Chondrocyte (in vitro differentiated cells): ENCODE results near the gene LCN6. TPM values are rescaled to one million over a fixed set of nuclear protein-coding genes. Genes with fewer than 3 reads are reported as not detected.

ENCODE experiments used
- DNase-seq: peaks from one replicate; pipeline ENCODE4 v3.0.0; 2021; ENCODE audit warnings: mixed read lengths, low spot score
- H3K27ac Mint-ChIP-seq: one replicate; pipeline ENCODE4 v1.8.0; 2021; ENCODE audit warnings: mild to moderate bottlenecking, moderate library complexity, mixed read lengths; ENCODE audit not compliant: unreplicated experiment
- H3K27me3 Mint-ChIP-seq: 2 replicates; pipeline ENCODE4 v1.8.0; 2021; ENCODE audit warnings: low read depth, mixed read lengths
- H3K36me3 Mint-ChIP-seq: 2 replicates; pipeline ENCODE4 v1.8.0; 2021; ENCODE audit warnings: low read depth, mixed read lengths
- H3K4me1 Mint-ChIP-seq: 2 replicates; pipeline ENCODE4 v1.8.0; 2021; ENCODE audit warnings: low read depth, mild to moderate bottlenecking, mixed read lengths
- H3K4me3 Mint-ChIP-seq: one replicate; pipeline ENCODE4 v1.8.0; 2021; ENCODE audit warnings: mild to moderate bottlenecking, moderate library complexity, mixed read lengths; ENCODE audit not compliant: unreplicated experiment
- H3K9me3 Mint-ChIP-seq: 2 replicates; pipeline ENCODE4 v1.8.0; 2021; ENCODE audit warnings: low read depth, mixed read lengths
- CTCF ChIP-seq: fragments of 200-600 bp; sonication (generic); IDR thresholded peaks from 2 replicates; pipeline ENCODE4 v1.5.0; 2021; ENCODE audit warnings: antibody characterized with exemption, mild to moderate bottlenecking, moderate library complexity
- total RNA-seq: library from RNA; stranded (reverse); gene quantifications from 3 replicates; pipeline ENCODE4 v1.2.1, GENCODE V29; 2021

Gene LCN6
- total RNA-seq, 1 donor from 2014 or later = not detected

GRCh38 chr9:136776947-136777346 is 28.6 kb upstream of the LCN6 start:
- no peaks in the 10 kb centered on the region for H3K4me1 Mint-ChIP-seq
- no peak overlapping the region for H3K27ac Mint-ChIP-seq
- H3K9me3 Mint-ChIP-seq = peaks cover 11% of the 10 kb centered on the region
- H3K27me3 Mint-ChIP-seq = peaks cover 42% of the 10 kb centered on the region
- no peak for TF ChIP-seq CTCF
- no peak overlapping the region for H3K4me3 Mint-ChIP-seq
- DNase-seq = no peak
- H3K36me3 Mint-ChIP-seq = peaks cover 11% of the 10 kb centered on the region

- Mint-ChIP-seq H3K4me3 (no peak overlapping the region), H3K9me3 (peaks cover 11% of the 10 kb centered on the region), H3K27ac (no peak overlapping the region), H3K4me1 (peaks cover 2% of the 10 kb centered on the region), H3K27me3 (peaks cover 33% of the 10 kb centered on the region), H3K36me3 (peaks cover 11% of the 10 kb centered on the region)
- no peak for TF ChIP-seq CTCF
- DNase-seq = peak; percentile 58
Measured at GRCh38 chr9:136775191-136775590, 26.9 kb upstream of the LCN6 start.

- Mint-ChIP-seq H3K27ac (no peak overlapping the region), H3K36me3 (peaks cover 11% of the 10 kb centered on the region), H3K27me3 (peaks cover 28% of the 10 kb centered on the region), H3K4me3 (no peak overlapping the region), H3K9me3 (peaks cover 11% of the 10 kb centered on the region), H3K4me1 (peaks cover 2% of the 10 kb centered on the region)
- DNase-seq = peak; percentile 55
- TF ChIP-seq CTCF = no peak
Measured at GRCh38 chr9:136774416-136775045, 26.2 kb upstream of the LCN6 start.

- Mint-ChIP-seq H3K4me3 (no peak overlapping the region), H3K9me3 (peaks cover 11% of the 10 kb centered on the region), H3K4me1 (peaks cover 2% of the 10 kb centered on the region), H3K27me3 (peaks cover 20% of the 10 kb centered on the region), H3K36me3 (peaks cover 11% of the 10 kb centered on the region), H3K27ac (no peak overlapping the region)
- no peak for TF ChIP-seq CTCF
- peak; percentile 54 for DNase-seq
Measured at GRCh38 chr9:136773386-136774044, 25.2 kb upstream of the LCN6 start.

- peaks cover 1% of the 10 kb centered on the region for H3K36me3 Mint-ChIP-seq
- DNase-seq = peak; percentile 13
- TF ChIP-seq CTCF = no peak
- no peak overlapping the region for H3K4me3 Mint-ChIP-seq
- peaks cover 16% of the 10 kb centered on the region for H3K27me3 Mint-ChIP-seq
- H3K9me3 Mint-ChIP-seq = peaks cover 11% of the 10 kb centered on the region
- H3K4me1 Mint-ChIP-seq = peaks cover 2% of the 10 kb centered on the region
- no peak overlapping the region for H3K27ac Mint-ChIP-seq
Measured at GRCh38 chr9:136771907-136772415, 23.6 kb upstream of the LCN6 start.
